AG09309 (cell line): ENCODE data around the gene PMF1.
"Not testable (repeated sequence)": the region's sequence is repeated elsewhere in the genome, so short reads cannot be mapped to it uniquely, and the experiment has no call there.

Source experiments
- DNase-seq: peaks from one replicate; pipeline ENCODE4 v3.0.0-alpha.2; 2010; ENCODE audit warnings: low read depth
- H3K4me3 ChIP-seq: 2 replicates; pipeline ENCODE4 v1.5.1; 2011; ENCODE audit warnings: mild to moderate bottlenecking, low read depth, low read length, moderate library complexity; ENCODE audit not compliant: control insufficient read depth
- TF ChIP-seq, protein P1 (sequence below): IDR thresholded peaks from 2 replicates; pipeline ENCODE4 v1.5.1; 2011; ENCODE audit warnings: mild to moderate bottlenecking, low read depth, low read length, inconsistent platforms; ENCODE audit not compliant: insufficient read depth, control insufficient read depth; ENCODE audit errors: missing control alignments

PMF1 gene

DNA sequence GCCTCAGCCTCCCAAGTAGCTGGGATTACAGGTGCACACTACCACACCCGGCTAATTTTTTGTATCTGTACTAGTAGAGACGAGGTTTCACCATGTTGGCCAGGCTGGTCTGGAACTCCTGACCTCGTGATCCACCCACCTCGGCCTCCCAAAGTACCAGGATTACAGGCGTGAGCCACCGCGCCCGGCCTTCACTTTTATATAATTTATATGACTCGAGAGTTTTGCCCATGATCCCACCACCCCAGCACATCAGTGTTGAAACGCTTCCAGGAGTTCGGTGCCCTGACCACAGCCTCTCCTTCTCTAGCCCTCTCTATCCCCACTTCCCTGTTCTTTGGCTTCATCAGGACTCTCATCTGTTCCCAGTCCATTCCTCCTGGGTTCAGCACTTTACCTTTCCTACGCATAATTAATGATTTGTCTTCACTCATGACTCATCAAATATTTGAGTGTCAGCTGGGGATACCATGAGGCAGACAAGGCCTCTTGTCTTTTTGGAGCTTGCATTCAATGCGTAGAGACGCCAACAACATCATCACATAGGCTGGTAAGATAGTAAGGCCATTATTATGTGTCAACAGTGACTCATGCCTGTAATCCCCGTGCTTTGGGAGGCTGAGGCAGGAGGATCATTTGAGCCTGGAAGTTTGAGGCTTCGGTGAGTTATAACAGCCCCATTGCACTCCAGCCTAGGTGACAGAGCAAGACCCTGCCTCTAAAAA, 1.4 kb downstream of the PMF1 start:
- no peak for DNase-seq
- H3K4me3 ChIP-seq, result peak overlapping the region; percentile 76
- TF ChIP-seq, protein P1, sequence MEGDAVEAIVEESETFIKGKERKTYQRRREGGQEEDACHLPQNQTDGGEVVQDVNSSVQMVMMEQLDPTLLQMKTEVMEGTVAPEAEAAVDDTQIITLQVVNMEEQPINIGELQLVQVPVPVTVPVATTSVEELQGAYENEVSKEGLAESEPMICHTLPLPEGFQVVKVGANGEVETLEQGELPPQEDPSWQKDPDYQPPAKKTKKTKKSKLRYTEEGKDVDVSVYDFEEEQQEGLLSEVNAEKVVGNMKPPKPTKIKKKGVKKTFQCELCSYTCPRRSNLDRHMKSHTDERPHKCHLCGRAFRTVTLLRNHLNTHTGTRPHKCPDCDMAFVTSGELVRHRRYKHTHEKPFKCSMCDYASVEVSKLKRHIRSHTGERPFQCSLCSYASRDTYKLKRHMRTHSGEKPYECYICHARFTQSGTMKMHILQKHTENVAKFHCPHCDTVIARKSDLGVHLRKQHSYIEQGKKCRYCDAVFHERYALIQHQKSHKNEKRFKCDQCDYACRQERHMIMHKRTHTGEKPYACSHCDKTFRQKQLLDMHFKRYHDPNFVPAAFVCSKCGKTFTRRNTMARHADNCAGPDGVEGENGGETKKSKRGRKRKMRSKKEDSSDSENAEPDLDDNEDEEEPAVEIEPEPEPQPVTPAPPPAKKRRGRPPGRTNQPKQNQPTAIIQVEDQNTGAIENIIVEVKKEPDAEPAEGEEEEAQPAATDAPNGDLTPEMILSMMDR, result no peak

DNA sequence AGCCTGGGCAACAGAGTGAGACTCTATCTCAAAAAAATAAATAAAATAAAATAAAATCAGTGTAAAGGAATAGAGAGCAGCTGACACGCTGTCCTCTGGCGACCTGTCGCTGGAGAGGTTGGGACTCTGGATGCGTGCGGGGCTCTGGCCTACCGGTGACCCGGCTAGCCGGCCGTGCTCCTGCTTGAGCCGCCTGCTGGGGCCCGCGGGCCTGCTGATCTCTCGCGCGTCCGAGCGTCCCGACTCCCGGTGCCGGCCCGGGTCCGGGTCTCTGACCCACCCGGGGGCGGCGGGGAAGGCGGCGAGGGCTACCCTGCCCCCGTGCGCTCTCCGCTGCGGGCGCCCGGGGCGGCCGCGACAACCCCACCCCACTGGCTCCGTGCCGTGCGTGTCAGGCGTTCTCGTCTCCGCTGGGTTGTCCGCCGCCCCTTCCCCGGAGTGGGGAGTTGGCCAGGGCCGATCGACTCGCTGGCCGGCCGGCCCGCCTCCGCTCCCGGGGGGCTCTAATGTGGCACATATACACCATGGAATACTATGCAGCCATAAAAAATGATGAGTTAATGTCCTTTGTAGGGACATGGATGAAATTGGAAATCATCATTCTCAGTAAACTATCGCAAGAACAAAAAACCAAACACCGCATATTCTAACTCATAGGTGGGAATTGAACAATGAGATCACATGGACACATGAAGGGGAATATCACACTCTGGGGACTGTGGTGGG, 3.7 kb downstream of the PMF1 start:
- DNase-seq, H3K4me3 ChIP-seq: not testable (repeated sequence)

DNA sequence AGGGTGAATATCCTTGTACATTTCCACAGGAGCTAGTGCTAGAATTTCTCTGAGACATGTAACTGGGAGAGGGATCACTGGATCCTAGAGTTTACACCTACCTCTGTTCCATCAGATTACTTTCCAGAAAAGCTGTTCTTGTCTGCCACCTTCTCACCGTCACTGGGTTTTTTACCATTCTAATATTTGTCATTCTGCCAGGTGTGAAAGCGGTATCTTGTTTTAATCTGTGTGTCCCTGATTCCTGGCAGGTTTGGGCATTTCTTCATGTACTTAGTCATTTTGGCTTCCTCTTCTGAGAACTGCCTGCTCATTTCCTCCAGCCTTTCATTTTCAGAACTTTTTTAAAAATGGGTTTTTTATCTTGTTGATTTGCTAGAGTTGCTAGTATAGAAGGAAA, 5.1 kb downstream of the PMF1 start:
- TF ChIP-seq, protein P1, result no peak
- DNase-seq, result no peak
- H3K4me3 ChIP-seq, result no peak overlapping the region

DNA sequence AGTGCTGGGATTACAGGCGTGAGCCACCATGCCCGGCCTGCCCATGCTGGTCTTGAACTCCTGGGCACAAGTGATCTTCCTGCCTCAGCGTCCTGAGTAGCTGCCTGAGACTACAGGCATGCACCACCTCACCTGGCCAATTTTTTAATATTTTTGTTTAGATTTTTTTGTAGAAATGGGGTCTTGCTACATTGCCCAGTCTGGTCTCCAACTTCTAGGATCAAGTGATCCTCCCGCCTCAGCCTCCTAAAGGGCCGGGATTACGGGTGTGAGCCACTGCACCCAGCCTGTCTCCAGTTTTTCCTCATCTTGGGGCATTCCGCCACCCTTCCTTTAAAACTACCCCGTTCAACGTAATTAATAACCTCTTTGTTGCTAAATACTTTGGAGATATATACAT, 7.4 kb downstream of the PMF1 start:
- TF ChIP-seq, protein P1, result no peak
- no peak overlapping the region for H3K4me3 ChIP-seq
- DNase-seq, result no peak

DNA sequence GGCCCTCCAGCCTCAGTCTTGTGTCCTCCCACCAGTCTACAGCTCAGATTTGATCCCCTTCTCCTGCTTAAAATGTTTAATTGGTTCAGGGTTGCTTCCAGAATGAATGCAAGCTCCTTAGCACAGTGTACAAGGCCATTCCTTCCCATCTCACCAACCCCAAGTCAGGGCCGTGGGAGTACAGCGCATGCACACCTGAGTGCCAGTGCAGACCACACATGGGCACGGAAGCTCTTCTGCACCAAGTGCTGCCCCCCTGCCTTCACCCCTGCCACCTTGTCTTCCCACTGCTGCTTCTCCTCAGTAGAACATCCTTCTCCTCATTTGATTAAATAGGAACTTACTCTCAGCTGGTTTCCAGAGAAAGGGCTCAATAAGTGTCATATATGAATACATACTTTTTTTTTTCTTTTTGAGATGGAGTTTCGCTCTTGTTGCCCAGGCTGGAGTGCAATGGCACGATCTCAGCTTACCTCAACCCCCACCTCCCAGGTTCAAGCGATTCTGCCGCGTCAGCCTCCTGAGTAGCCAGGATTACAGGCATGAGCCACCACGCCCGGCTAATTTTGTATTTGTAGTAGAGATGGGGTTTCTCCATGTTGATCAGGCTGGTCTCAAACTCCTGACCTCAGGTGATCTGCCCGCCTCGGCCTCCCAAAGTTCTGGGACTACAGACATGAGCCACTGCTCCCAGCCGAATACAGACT, 9.3 kb downstream of the PMF1 start:
- no peak for DNase-seq
- TF ChIP-seq, protein P1, result no peak
- no peak overlapping the region for H3K4me3 ChIP-seq

- TF ChIP-seq, protein P1, result no peak
- no peak for DNase-seq
- H3K4me3 ChIP-seq, result no peak overlapping the region
Observed at GRCh38 chr1:156225677-156226014, 12.8 kb downstream of the PMF1 start.

DNA sequence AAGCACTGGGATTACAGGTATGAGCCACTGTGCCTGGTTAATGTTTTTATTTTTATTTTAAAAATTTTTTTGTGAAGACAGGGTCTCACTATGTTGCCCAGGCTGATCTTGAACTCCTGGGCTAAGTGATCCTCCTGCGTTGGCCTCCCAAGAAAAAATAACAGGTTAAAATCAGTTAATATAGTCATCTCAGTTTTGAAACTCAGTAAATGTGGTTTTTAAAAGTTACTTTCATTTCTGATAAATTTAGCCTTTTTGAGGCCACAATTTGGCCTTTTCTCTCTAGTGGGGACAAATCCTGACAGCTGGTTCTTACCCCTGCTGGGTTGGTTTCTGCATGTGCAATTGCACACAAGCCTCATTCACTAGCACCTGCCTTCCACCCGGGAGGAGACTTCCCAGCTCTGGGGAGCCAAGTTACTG, 13.3 kb downstream of the PMF1 start:
- no peak for DNase-seq
- TF ChIP-seq, protein P1, result no peak

More for the DNA sequence above, 13.3 kb downstream of the PMF1 start:
- no peak overlapping the region for H3K4me3 ChIP-seq
